Immature natural killer cell (primary cell): ENCODE measurements around the gene QRFPR. TPM values are rescaled to one million over a fixed set of nuclear protein-coding genes. Genes with fewer than 3 reads are reported as not detected.
"Not testable (repeated sequence)": the region's sequence is repeated elsewhere in the genome, so short reads cannot be mapped to it uniquely, and the experiment has no call there.

Experiments used
- DNase-seq, 3 donors: peaks; one replicate each; pipeline ENCODE4 v3.0.0; 2022; ENCODE audit warnings: mixed read lengths in 1 of 3
- H3K27ac Mint-ChIP-seq, 6 donors: one replicate each; pipeline ENCODE4 v1.8.0; 2020; ENCODE audit warnings: mixed read lengths in 6 of 6, mild to moderate bottlenecking in 5 of 6, inconsistent platforms in 4 of 6, moderate library complexity in 3 of 6
- H3K27me3 Mint-ChIP-seq, 3 donors: one replicate each; pipeline ENCODE4 v1.8.0; 2020 to 2021; ENCODE audit warnings: low read depth in 3 of 3, mild to moderate bottlenecking in 3 of 3, mixed read lengths in 3 of 3, moderate library complexity in 3 of 3, inconsistent platforms in 1 of 3
- H3K36me3 Mint-ChIP-seq, 3 donors: one replicate each; pipeline ENCODE4 v1.8.0; 2020; ENCODE audit warnings: mixed read lengths in 3 of 3, inconsistent platforms in 2 of 3, mild to moderate bottlenecking in 2 of 3
- H3K4me1 Mint-ChIP-seq, 2 donors: one replicate each; pipeline ENCODE4 v1.8.0; 2020; ENCODE audit warnings: inconsistent platforms in 2 of 2, mild to moderate bottlenecking in 2 of 2, mixed read lengths in 2 of 2, moderate library complexity in 1 of 2
- H3K4me3 Mint-ChIP-seq, 5 donors: one replicate each; pipeline ENCODE4 v1.8.0; 2020; ENCODE audit warnings: mild to moderate bottlenecking in 5 of 5, mixed read lengths in 5 of 5, inconsistent platforms in 3 of 5, moderate library complexity in 3 of 5
- H3K9me3 Mint-ChIP-seq, 6 donors: one replicate each; pipeline ENCODE4 v1.8.0; 2020; ENCODE audit warnings: mild to moderate bottlenecking in 6 of 6, mixed read lengths in 6 of 6, inconsistent platforms in 4 of 6, moderate library complexity in 3 of 6
- polyA plus RNA-seq, 3 donors: library from polyadenylated mRNA; unstranded; fragments of 300-500 nt; fragmentation: Illumina TruSeq; gene quantifications; one replicate each; pipeline ENCODE4 v1.2.3, GENCODE V29; 2021

QRFPR gene
- polyA plus RNA-seq, 3 donors from 2014 or later, result not detected

DNA sequence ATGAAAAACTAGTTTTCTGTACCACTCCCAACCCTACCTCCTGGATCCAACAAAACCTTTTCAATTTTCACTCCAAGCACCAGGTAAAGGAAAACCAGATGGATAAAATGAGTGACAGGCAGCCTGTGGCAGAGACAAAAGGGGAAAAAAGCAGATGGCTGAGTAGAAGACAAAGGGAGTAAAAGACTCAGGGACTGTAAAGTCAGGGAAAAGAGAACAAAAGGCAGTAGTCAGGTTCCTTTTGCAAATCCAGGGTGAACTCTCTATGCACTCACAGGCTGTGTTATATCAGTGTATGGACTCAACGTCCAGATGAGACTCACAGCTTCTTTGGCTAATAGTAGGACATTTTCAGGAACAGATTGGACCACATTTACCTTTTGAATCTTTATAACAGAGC is 54.2 kb downstream of the QRFPR start:
- no peaks in the 10 kb centered on the region for H3K36me3 Mint-ChIP-seq
- peaks cover 0 to 2% (median 0%) of the 10 kb centered on the region in 6 donors for H3K9me3 Mint-ChIP-seq
- H3K4me3 Mint-ChIP-seq, result no peak overlapping the region
- no peak overlapping the region for H3K27ac Mint-ChIP-seq
- peaks cover 1 to 10% (median 7%) of the 10 kb centered on the region in 3 donors for H3K27me3 Mint-ChIP-seq
- H3K4me1 Mint-ChIP-seq, result no peaks in the 10 kb centered on the region
- no peak for DNase-seq

DNA sequence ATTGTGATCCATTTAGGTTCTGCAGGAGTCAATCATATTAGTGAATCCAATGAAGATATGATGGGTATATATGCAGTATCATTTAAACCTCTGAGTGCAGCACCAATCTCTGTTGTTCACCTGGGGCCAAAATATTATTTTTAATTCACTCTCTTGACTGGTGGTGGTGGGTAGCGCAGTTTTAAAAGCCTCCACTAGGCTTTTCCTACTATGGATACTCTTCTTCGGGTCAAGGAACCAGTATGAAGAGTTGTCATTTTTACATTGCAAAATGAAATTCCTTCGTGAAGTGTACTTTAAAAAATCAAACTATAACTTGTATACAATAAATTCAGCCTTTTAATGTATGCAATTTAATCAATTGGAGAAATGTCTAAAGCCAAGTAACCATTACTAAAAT is 56.5 kb downstream of the QRFPR start:
- H3K4me1 Mint-ChIP-seq, result no peaks in the 10 kb centered on the region
- DNase-seq, result no peak
- H3K9me3 Mint-ChIP-seq, result peaks cover 0 to 2% (median 0%) of the 10 kb centered on the region in 6 donors
- H3K27me3 Mint-ChIP-seq, result peaks cover 4 to 9% (median 7%) of the 10 kb centered on the region in 3 donors
- H3K4me3 Mint-ChIP-seq, result no peak overlapping the region
- no peak overlapping the region for H3K27ac Mint-ChIP-seq
- no peaks in the 10 kb centered on the region for H3K36me3 Mint-ChIP-seq

DNA sequence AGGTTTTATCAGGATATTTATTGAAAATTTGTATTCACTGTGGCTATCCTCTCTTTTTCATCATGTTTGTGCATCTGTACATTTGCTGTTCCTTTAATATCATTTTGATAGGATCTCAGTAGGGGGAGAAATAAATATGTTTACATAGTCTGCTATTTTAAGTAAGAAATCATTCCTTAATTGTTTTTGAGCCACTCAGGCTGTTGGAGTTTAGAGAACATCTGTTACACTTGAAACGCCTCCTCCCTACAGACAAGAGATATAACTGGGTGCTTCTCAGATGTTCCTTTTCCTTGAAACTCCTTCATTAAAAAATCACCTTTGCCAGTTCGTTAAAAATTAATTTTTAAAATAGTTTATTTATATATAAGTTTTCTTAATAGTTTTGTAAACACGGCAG is 59.4 kb downstream of the QRFPR start:
- no peaks in the 10 kb centered on the region for H3K4me1 Mint-ChIP-seq
- H3K36me3 Mint-ChIP-seq, result no peaks in the 10 kb centered on the region
- H3K27ac Mint-ChIP-seq, result no peak overlapping the region
- H3K4me3 Mint-ChIP-seq, result no peak overlapping the region
- H3K9me3 Mint-ChIP-seq, result peaks cover 0 to 6% (median 0%) of the 10 kb centered on the region in 6 donors
- DNase-seq, result no peak
- H3K27me3 Mint-ChIP-seq, result peaks cover 3 to 9% (median 6%) of the 10 kb centered on the region in 3 donors

- no peaks in the 10 kb centered on the region for H3K4me1 Mint-ChIP-seq
- no peak for DNase-seq
- no peak overlapping the region for H3K27ac Mint-ChIP-seq
- peaks cover 6 to 7% (median 6%) of the 10 kb centered on the region in 3 donors for H3K27me3 Mint-ChIP-seq
- no peaks in the 10 kb centered on the region for H3K36me3 Mint-ChIP-seq
- H3K4me3 Mint-ChIP-seq, result no peak overlapping the region
- H3K9me3 Mint-ChIP-seq, result peaks cover 0 to 6% (median 0%) of the 10 kb centered on the region in 6 donors
Measured at GRCh38 chr4:121316091-121316490, 64.7 kb downstream of the QRFPR start.

GRCh38 chr4:121313430-121313829 is 67.4 kb downstream of the QRFPR start:
- not testable (repeated sequence) for H3K4me3 Mint-ChIP-seq, H3K36me3 Mint-ChIP-seq, H3K9me3 Mint-ChIP-seq, DNase-seq, H3K27me3 Mint-ChIP-seq, H3K4me1 Mint-ChIP-seq, H3K27ac Mint-ChIP-seq

- no peak overlapping the region for H3K4me3 Mint-ChIP-seq
Measured at GRCh38 chr4:121308828-121309227, 72.0 kb downstream of the QRFPR start.

GRCh38 chr4:121308328-121308663 is 72.5 kb downstream of the QRFPR start:
- no peak overlapping the region for H3K4me3 Mint-ChIP-seq
- no peak overlapping the region for H3K27ac Mint-ChIP-seq
- no peak for DNase-seq
- peaks cover 0 to 4% (median 0%) of the 10 kb centered on the region in 3 donors for H3K27me3 Mint-ChIP-seq
- no peaks in the 10 kb centered on the region for H3K9me3 Mint-ChIP-seq
- peaks cover 0 to 7% of the 10 kb centered on the region in 2 donors for H3K4me1 Mint-ChIP-seq
- H3K36me3 Mint-ChIP-seq, result no peaks in the 10 kb centered on the region

More at GRCh38 chr4:121308828-121309227, 72.0 kb downstream of the QRFPR start:
- Mint-ChIP-seq H3K9me3 (no peaks in the 10 kb centered on the region), H3K4me1 (peaks cover 0 to 7% of the 10 kb centered on the region in 2 donors), H3K27ac (no peak overlapping the region), H3K36me3 (no peaks in the 10 kb centered on the region), H3K27me3 (peaks cover 0 to 4% (median 0%) of the 10 kb centered on the region in 3 donors)
- DNase-seq, result no peak

- Mint-ChIP-seq H3K36me3 (peaks cover 0 to under 1% (median 0%) of the 10 kb centered on the region in 3 donors), H3K27me3 (peaks cover 0 to 4% (median 0%) of the 10 kb centered on the region in 3 donors), H3K27ac (peak overlapping the region in 1 of 6 donors; percentile 56), H3K9me3 (no peaks in the 10 kb centered on the region), H3K4me3 (no peak overlapping the region), H3K4me1 (peaks cover 0 to 7% of the 10 kb centered on the region in 2 donors)
- DNase-seq, result peak; percentile 33 to 63 (median 40)
Measured at GRCh38 chr4:121307445-121308327, 73.1 kb downstream of the QRFPR start.

- Mint-ChIP-seq H3K36me3 (peaks cover 0 to 3% (median 0%) of the 10 kb centered on the region in 3 donors), H3K27ac (no peak overlapping the region), H3K27me3 (peaks cover 0 to 4% (median 0%) of the 10 kb centered on the region in 3 donors), H3K9me3 (no peaks in the 10 kb centered on the region), H3K4me3 (no peak overlapping the region), H3K4me1 (peaks cover 0 to 7% of the 10 kb centered on the region in 2 donors)
- no peak for DNase-seq
Measured at GRCh38 chr4:121306931-121307330, 73.9 kb downstream of the QRFPR start.

GRCh38 chr4:121304893-121305292 is 75.9 kb downstream of the QRFPR start:
- H3K27ac Mint-ChIP-seq, result no peak overlapping the region
- peaks cover 0 to 7% of the 10 kb centered on the region in 2 donors for H3K4me1 Mint-ChIP-seq

DNA sequence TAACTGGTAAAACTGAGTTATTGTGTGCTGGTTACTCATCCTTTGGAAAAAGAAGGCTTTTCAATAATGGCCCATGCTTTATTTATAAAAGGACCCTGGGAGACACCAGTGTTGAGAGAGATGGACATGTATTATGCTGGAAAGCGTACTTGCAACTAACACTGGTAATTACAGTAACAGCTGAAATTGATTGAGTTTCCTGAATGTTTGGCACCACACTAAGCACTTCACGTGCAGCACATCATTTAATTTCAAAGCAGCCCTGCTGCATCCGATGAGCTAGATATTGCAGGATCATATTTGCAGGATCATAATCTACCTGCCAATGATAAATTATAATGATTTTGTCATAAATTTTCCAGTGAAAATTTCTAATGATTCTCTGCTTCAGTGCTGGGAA is 81.5 kb downstream of the QRFPR start:
- Mint-ChIP-seq H3K4me3 (no peak overlapping the region), H3K4me1 (no peaks in the 10 kb centered on the region), H3K36me3 (peaks cover 0 to 3% (median 0%) of the 10 kb centered on the region in 3 donors), H3K27ac (no peak overlapping the region), H3K27me3 (peaks cover 2 to 3% (median 2%) of the 10 kb centered on the region in 3 donors), H3K9me3 (no peaks in the 10 kb centered on the region)
- DNase-seq, result no peak

More at GRCh38 chr4:121304893-121305292, 75.9 kb downstream of the QRFPR start:
- no peaks in the 10 kb centered on the region for H3K9me3 Mint-ChIP-seq
- peaks cover 0 to 2% (median 0%) of the 10 kb centered on the region in 3 donors for H3K27me3 Mint-ChIP-seq
- peaks cover 0 to 3% (median 0%) of the 10 kb centered on the region in 3 donors for H3K36me3 Mint-ChIP-seq
- DNase-seq, result no peak
- no peak overlapping the region for H3K4me3 Mint-ChIP-seq

GRCh38 chr4:121283319-121283718 is 97.5 kb downstream of the QRFPR start:
- Mint-ChIP-seq H3K4me1 (no peaks in the 10 kb centered on the region), H3K27me3 (peaks cover 1 to 9% (median 5%) of the 10 kb centered on the region in 3 donors), H3K9me3 (peaks cover 0 to 23% (median 2%) of the 10 kb centered on the region in 6 donors), H3K36me3 (peaks cover 4 to 14% (median 8%) of the 10 kb centered on the region in 3 donors), H3K4me3 (no peak overlapping the region), H3K27ac (no peak overlapping the region)
- no peak for DNase-seq

- Mint-ChIP-seq H3K9me3 (peaks cover 0 to 6% (median 2%) of the 10 kb centered on the region in 6 donors), H3K27ac (no peak overlapping the region), H3K4me3 (no peak overlapping the region), H3K27me3 (peaks cover 0 to 12% (median 5%) of the 10 kb centered on the region in 3 donors), H3K36me3 (peaks cover 0 to 5% (median 0%) of the 10 kb centered on the region in 3 donors), H3K4me1 (no peaks in the 10 kb centered on the region)
- DNase-seq, result no peak
Measured at GRCh38 chr4:121280425-121280824, 100.4 kb downstream of the QRFPR start.

DNA sequence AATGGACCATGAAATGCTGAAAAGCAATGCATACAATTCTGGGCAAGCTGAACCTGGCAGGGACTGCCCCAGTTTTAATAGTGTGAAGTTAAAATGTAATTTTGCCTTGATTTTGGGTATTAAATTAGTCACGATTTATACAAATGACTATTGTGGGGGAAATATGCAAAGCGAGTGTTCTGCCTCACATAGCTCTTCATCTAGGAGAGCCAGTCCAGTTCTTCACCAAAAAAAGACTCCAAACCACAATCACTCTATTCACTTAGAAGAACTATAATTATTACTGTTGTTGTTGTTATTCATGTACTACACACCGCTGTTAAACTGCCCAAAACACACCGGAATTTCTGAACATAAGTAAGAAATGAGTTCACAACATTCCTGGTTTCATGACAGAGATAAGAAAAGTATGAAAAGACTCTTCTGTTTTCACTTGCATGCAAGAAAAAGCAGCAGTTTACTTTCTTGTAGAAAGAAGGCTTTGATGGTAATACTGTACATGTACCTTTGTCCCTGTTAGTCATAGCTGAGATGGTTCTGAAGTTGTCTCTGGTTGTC is 101.9 kb downstream of the QRFPR start:
- Mint-ChIP-seq H3K27ac (no peak overlapping the region), H3K4me3 (no peak overlapping the region), H3K27me3 (peaks cover 0 to 9% (median 3%) of the 10 kb centered on the region in 3 donors), H3K4me1 (no peaks in the 10 kb centered on the region), H3K36me3 (no peaks in the 10 kb centered on the region), H3K9me3 (no peaks in the 10 kb centered on the region)
- DNase-seq, result no peak
